A549 (cell line): ENCODE results near the gene SPATA17. TPM values are rescaled to one million over a fixed set of nuclear protein-coding genes. Genes with fewer than 3 reads are reported as not detected.

Experiments used
- ATAC-seq, 2 experiments: fragments of 200-7000 bp in 1 of 2; fragments of >200 bp in 1 of 2; cut with Nextera tagmentation in 1 of 2; cut with Tn5 transposase in 1 of 2; 3 replicates each; pipeline versions ENCODE4 v1.8.0 to v1.9.1; 2018 to 2020; ENCODE audit warnings: mild to moderate bottlenecking in 1 of 2, moderate library complexity in 1 of 2
- CTCF ChIA-PET: fragments of 300-600 bp; sonication (Branson Sonifier 250); formaldehyde crosslinking; extraction: SDS; loops from one replicate; lab custom pipeline; 2021; ENCODE audit warnings: antibody characterized with exemption, inconsistent platforms; lab: Yijun Ruan, JAX
- POLR2A ChIA-PET: fragments of 350-600 bp; formaldehyde crosslinking; extraction: SDS; loops from one replicate; lab custom pipeline; 2021; ENCODE audit warnings: antibody characterized with exemption, inconsistent platforms; lab: Yijun Ruan, JAX
- DNase-seq, 2 experiments: peaks; one replicate each; pipeline versions ENCODE4 v3.0.0 to v3.0.0-alpha.2; 2011 to 2016; ENCODE audit warnings: low read depth in 1 of 2, low spot score in 1 of 2
- FAIRE-seq: peaks from 2 replicates; lab custom pipeline; 2011; peaks lifted over from hg19 to GRCh38; lab: Jason Lieb, UNC
- H3K27ac ChIP-seq, 2 experiments: fragments of >200 bp; sonication (Bioruptor Twin); formaldehyde crosslinking; 3 replicates each; pipeline ENCODE4 v1.5.1; 2016 to 2017
- H3K4me1 ChIP-seq: fragments of >200 bp; sonication (Bioruptor Twin); formaldehyde crosslinking; 3 replicates; pipeline ENCODE4 v1.6.1; 2016
- H3K4me2 ChIP-seq: fragments of >200 bp; sonication (Bioruptor Twin); formaldehyde crosslinking; 3 replicates; pipeline ENCODE4 v1.6.1; 2016
- H3K4me3 ChIP-seq: fragments of >200 bp; sonication (Bioruptor Twin); formaldehyde crosslinking; 3 replicates; pipeline ENCODE4 v1.5.1; 2016
- H3K9me3 ChIP-seq: fragments of >200 bp; sonication (Bioruptor Twin); formaldehyde crosslinking; 3 replicates; pipeline ENCODE4 v1.6.1; 2016
- CBX2 ChIP-seq: fragments of 200-600 bp; sonication (generic); IDR thresholded peaks from 2 replicates; pipeline ENCODE4 v1.6.1; 2016; ENCODE audit warnings: low read depth, mild to moderate bottlenecking, borderline replicate concordance
- CBX8 ChIP-seq: fragments of 200-600 bp; sonication (generic); IDR thresholded peaks from 2 replicates; pipeline ENCODE4 v1.6.1; 2016
- CEBPB ChIP-seq, 2 experiments: fragments of >200 bp in 1 of 2; sonication (Bioruptor Twin) in 1 of 2; formaldehyde crosslinking in 1 of 2; IDR thresholded peaks; 2 replicates each; pipeline ENCODE4 v1.6.1; 2012 to 2016
- CHD2 ChIP-seq: fragments of 150-350 bp; IDR thresholded peaks from 2 replicates; pipeline ENCODE4 v1.6.1; 2014; ENCODE audit warnings: low read length; ENCODE audit not compliant: partially characterized antibody
- CTCF ChIP-seq: fragments of >200 bp; sonication (Bioruptor Twin); formaldehyde crosslinking; IDR thresholded peaks from 3 replicates; pipeline ENCODE4 v1.5.1; 2016
- EHF ChIP-seq: fragments of 250-450 bp; sonication (Bioruptor Pico); IDR thresholded peaks from 2 replicates; pipeline ENCODE4 v1.5.0; 2020; ENCODE audit warnings: mild to moderate bottlenecking
- EP300 ChIP-seq, 2 experiments: fragments of >200 bp; sonication (Bioruptor Twin); formaldehyde crosslinking; IDR thresholded peaks; 2 replicates in 1 of 2; 3 replicates in 1 of 2; pipeline ENCODE4 v1.6.1; 2016 to 2017
- FOSL2 ChIP-seq, 2 experiments: fragments of 450-650 bp in 1 of 2; fragments of >200 bp in 1 of 2; sonication (Bioruptor Twin) in 1 of 2; formaldehyde crosslinking; IDR thresholded peaks; 2 replicates each; pipeline versions ENCODE4 v1.5.0 to v1.6.1; 2016 to 2020; ENCODE audit warnings: mild to moderate bottlenecking in 1 of 2, moderate library complexity in 1 of 2
- GATA3 ChIP-seq: IDR thresholded peaks from 2 replicates; pipeline ENCODE4 v1.6.1; 2012; ENCODE audit warnings: borderline replicate concordance
- HEYL ChIP-seq: fragments of 250-450 bp; sonication (Bioruptor Pico); IDR thresholded peaks from 2 replicates; pipeline ENCODE4 v1.8.0; 2021; ENCODE audit warnings: mild to moderate bottlenecking, moderate library complexity
- HOXA7 ChIP-seq: fragments of 250-450 bp; sonication (Bioruptor Pico); IDR thresholded peaks from 2 replicates; pipeline ENCODE4 v1.5.0; 2020; ENCODE audit warnings: mild to moderate bottlenecking, moderate library complexity
- HOXB13 ChIP-seq: fragments of 250-450 bp; sonication (Bioruptor Pico); IDR thresholded peaks from 2 replicates; pipeline ENCODE4 v1.5.0; 2020; ENCODE audit warnings: low read depth, mild to moderate bottlenecking, moderate library complexity
- JUN ChIP-seq, 2 experiments: fragments of >200 bp; sonication (Bioruptor Twin); formaldehyde crosslinking; IDR thresholded peaks; 2 replicates in 1 of 2; 3 replicates in 1 of 2; pipeline ENCODE4 v1.6.1; 2016 to 2017
- MAZ ChIP-seq: fragments of 150-350 bp; IDR thresholded peaks from 2 replicates; pipeline ENCODE4 v1.6.1; 2014; ENCODE audit warnings: antibody characterized with exemption, low read depth, low read length, borderline replicate concordance
- MYC ChIP-seq: IDR thresholded peaks from 2 replicates; pipeline ENCODE4 v1.6.1; 2012; ENCODE audit warnings: mild to moderate bottlenecking, inconsistent platforms, low read length, improper control_type of control experiment, borderline replicate concordance
- RFX5 ChIP-seq: fragments of 450-650 bp; IDR thresholded peaks from 2 replicates; pipeline ENCODE4 v1.7.1; 2014; ENCODE audit warnings: antibody characterized with exemption, mild to moderate bottlenecking, moderate library complexity
- RNF2 ChIP-seq: fragments of 200-600 bp; sonication (generic); IDR thresholded peaks from 2 replicates; pipeline ENCODE4 v1.6.1; 2016; ENCODE audit warnings: low read depth, mild to moderate bottlenecking, antibody characterized with exemption, moderate library complexity, borderline replicate concordance
- TFCP2L1 ChIP-seq: fragments of 250-450 bp; sonication (Bioruptor Pico); IDR thresholded peaks from 2 replicates; pipeline ENCODE4 v1.5.0; 2021; ENCODE audit warnings: mild to moderate bottlenecking
- ZNF302 ChIP-seq: fragments of 250-450 bp; sonication (Bioruptor Pico); IDR thresholded peaks from 2 replicates; pipeline ENCODE4 v1.9.0; 2021; ENCODE audit warnings: inconsistent platforms, mild to moderate bottlenecking, moderate library complexity
- WGBS: methylation state at CpG from one replicate; pipeline ENCODE4 v1.1.6; 2017; ENCODE audit errors: missing lambda C conversion rate; 5-methylcytosine and 5-hydroxymethylcytosine counted together
- polyA plus RNA-seq, 4 experiments: library from polyadenylated mRNA; depleted of rRNA in 3 of 4; stranded (reverse); fragments of >200 nt; fragmentation: RNase III in 1 of 4; extraction: RNeasy Plus Mini Kit Qiagen cat#74134 plus additional on column Dnase treatment in 1 of 4; gene quantifications; 2 replicates in 3 of 4; 3 replicates in 1 of 4; pipeline ENCODE4 v1.2.3, GENCODE V29; 2011 to 2017
- TF ChIP-seq, protein P1 (sequence below): fragments of 150-350 bp; IDR thresholded peaks from 2 replicates; pipeline ENCODE4 v1.6.1; 2014; ENCODE audit warnings: low read depth, mild to moderate bottlenecking, low read length
- TF ChIP-seq, protein P2 (sequence below): fragments of >200 bp; sonication (Bioruptor Twin); formaldehyde crosslinking; IDR thresholded peaks from 3 replicates; pipeline ENCODE4 v1.6.1; 2016

SPATA17 gene
- polyA plus RNA-seq, 2 of the 4 experiments (the other 2 are of a cell fraction): 3.3 to 5.0 TPM

DNA sequence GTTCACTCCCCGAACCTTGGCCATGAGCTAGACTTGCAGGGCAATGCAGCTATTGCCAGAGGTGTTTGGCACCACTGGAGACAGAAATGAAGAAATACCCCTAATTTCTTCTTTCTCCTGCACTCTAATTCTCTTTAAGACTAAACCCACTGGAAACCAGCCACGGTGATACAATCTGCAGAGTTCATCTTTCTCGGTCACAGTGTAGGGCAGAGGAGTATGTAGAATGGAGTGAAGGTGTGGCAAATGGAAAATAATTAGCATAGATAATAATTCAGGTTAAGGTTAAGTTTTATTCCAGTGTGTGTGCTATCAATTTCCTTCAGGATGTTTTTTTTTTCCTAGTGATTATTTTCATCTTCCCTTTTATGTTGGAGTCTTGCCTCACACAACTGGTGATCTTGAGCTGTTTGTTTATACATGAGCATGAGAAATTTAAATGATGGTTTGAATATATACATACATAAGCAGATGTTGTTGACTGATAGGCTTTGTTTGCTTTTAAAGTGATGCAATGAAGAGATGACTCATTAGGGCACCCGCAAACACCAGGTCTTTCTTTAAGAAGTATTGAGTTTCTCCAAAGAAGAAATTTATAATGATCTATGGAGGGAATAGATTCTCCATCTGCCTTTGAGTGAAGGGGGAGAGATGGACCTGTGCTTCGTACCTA is 81.9 kb downstream of the SPATA17 start:
- peak overlapping the region; percentile 50 for H3K4me2 ChIP-seq
- ATAC-seq: peak; percentile 54 to 58; a peak in 2 of 6 replicates
- WGBS: 51% methylated on average over 5 of the region's 5 CpGs
- CTCF ChIA-PET: no interaction called here
- H3K9me3 ChIP-seq: no peaks in the 10 kb centered on the region
- peaks cover 37% of the 10 kb centered on the region for H3K4me1 ChIP-seq
- FAIRE-seq: peak; percentile 59
- no peak overlapping the region for H3K4me3 ChIP-seq
- POLR2A ChIA-PET: no interaction called here
- peak in 1 of 2 experiments; percentile 50 for DNase-seq
- no peak for TF ChIP-seq HOXB13
- no peak for TF ChIP-seq HOXA7
- peak; percentile 35; the same call in 1 of the 2 replicates for TF ChIP-seq FOSL2 (IDR thresholded peaks at IDR 0.05)
- TF ChIP-seq FOSL2 (CRISPR knock-in tag; IDR thresholded peaks at IDR 0.05): peak; percentile 76
- TF ChIP-seq EHF (CRISPR knock-in tag): no peak
- peak; percentile 32 to 85; a peak in 3 of 4 replicates for TF ChIP-seq CEBPB (IDR thresholded peaks at IDR 0.05)
- peak; percentile 53 for TF ChIP-seq GATA3
- TF ChIP-seq CBX2: no peak
- H3K27ac ChIP-seq: peak overlapping the region in 1 of 2 experiments; percentile 43; a peak in 4 of 6 replicates

DNA sequence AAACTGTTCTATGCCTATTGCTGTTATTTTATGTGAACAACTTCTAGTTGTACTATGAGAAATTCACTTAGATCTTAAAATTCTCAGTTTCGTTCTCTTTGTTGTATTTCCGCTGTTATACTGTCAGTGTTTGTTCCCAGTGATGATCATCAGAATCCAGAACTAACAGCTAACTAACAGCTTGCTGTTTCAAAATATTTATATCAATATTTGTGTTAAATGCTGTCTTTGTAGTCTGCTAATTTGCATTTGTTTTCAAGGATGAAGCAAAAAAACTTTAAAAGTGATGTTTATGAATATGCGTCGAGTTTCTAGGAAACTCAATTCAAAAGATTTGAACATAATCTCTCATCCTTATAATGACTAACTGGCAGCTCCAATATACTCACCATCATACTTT is 84.5 kb downstream of the SPATA17 start:
- Histone ChIP-seq H3K4me3 (no peak overlapping the region), H3K27ac (no peak overlapping the region), H3K4me1 (peaks cover 46% of the 10 kb centered on the region), H3K4me2 (no peak overlapping the region), H3K9me3 (no peaks in the 10 kb centered on the region)
- TF ChIP-seq RNF2 (no peak), EP300 (IDR thresholded peaks at IDR 0.05) (no peak), CTCF (no peak), TFCP2L1 (no peak), HOXB13 (no peak), GATA3 (no peak), MYC (no peak), HEYL (CRISPR knock-in tag) (no peak), CHD2 (no peak), ZNF302 (CRISPR knock-in tag) (no peak), CBX2 (no peak), RFX5 (no peak), JUN (IDR thresholded peaks at IDR 0.05) (no peak), CBX8 (no peak), MAZ (no peak)
- TF ChIP-seq, protein P1, sequence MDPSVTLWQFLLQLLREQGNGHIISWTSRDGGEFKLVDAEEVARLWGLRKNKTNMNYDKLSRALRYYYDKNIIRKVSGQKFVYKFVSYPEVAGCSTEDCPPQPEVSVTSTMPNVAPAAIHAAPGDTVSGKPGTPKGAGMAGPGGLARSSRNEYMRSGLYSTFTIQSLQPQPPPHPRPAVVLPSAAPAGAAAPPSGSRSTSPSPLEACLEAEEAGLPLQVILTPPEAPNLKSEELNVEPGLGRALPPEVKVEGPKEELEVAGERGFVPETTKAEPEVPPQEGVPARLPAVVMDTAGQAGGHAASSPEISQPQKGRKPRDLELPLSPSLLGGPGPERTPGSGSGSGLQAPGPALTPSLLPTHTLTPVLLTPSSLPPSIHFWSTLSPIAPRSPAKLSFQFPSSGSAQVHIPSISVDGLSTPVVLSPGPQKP: no peak
- TF ChIP-seq, protein P2, sequence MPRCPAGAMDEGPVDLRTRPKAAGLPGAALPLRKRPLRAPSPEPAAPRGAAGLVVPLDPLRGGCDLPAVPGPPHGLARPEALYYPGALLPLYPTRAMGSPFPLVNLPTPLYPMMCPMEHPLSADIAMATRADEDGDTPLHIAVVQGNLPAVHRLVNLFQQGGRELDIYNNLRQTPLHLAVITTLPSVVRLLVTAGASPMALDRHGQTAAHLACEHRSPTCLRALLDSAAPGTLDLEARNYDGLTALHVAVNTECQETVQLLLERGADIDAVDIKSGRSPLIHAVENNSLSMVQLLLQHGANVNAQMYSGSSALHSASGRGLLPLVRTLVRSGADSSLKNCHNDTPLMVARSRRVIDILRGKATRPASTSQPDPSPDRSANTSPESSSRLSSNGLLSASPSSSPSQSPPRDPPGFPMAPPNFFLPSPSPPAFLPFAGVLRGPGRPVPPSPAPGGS: no peak
- 88% methylated on average over 4 of the region's 4 CpGs for WGBS
- no peak for ATAC-seq
- CTCF ChIA-PET: interaction anchor here (1.5 kb wide), 1 partner anchor 23 kb away, joined by 3 read pairs; no protein-coding TSS in a partner anchor
- no peak for FAIRE-seq
- DNase-seq: no peak
- POLR2A ChIA-PET: interaction anchor here (0.6 kb wide), 1 partner anchor 9 kb away, joined by 3 read pairs; no protein-coding TSS in a partner anchor
